HEK293T (cell line): ENCODE results near the gene LUC7L2.
"Not testable (repeated sequence)": the region's sequence is repeated elsewhere in the genome, so short reads cannot be mapped to it uniquely, and the experiment has no call there.

Experiments
- CTCF ChIA-PET: fragments of 350-600 bp; formaldehyde crosslinking; extraction: SDS; loops from one replicate; lab custom pipeline; 2021; ENCODE audit warnings: antibody characterized with exemption, inconsistent platforms; lab: Yijun Ruan, JAX
- POLR2A ChIA-PET: fragments of 350-600 bp; formaldehyde crosslinking; extraction: SDS; loops from one replicate; lab custom pipeline; 2020; ENCODE audit warnings: antibody characterized with exemption, inconsistent platforms; lab: Yijun Ruan, JAX
- DNase-seq: peaks from one replicate; pipeline ENCODE4 v3.0.0; 2012; ENCODE audit warnings: mixed read lengths; ENCODE audit errors: extremely low spot score
- ARNT ChIP-seq: fragments of 450-650 bp; IDR thresholded peaks from 2 replicates; pipeline ENCODE4 v1.6.1; 2017; ENCODE audit warnings: mild to moderate bottlenecking
- BHLHE40 ChIP-seq: fragments of 450-650 bp; IDR thresholded peaks from 2 replicates; pipeline ENCODE4 v1.6.1; 2016; ENCODE audit warnings: mild to moderate bottlenecking, moderate library complexity, borderline replicate concordance
- CTBP1 ChIP-seq: fragments of 450-650 bp; IDR thresholded peaks from 2 replicates; pipeline ENCODE4 v1.6.1; 2016; ENCODE audit warnings: borderline replicate concordance
- ELF4 ChIP-seq: fragments of 450-650 bp; IDR thresholded peaks from 2 replicates; pipeline ENCODE4 v1.6.1; 2017; ENCODE audit warnings: antibody characterized with exemption
- FOXA1 ChIP-seq: fragments of 450-650 bp; IDR thresholded peaks from 2 replicates; pipeline ENCODE4 v1.6.1; 2016; ENCODE audit warnings: mild to moderate bottlenecking
- FOXK2 ChIP-seq: fragments of 450-650 bp; IDR thresholded peaks from 2 replicates; pipeline ENCODE4 v1.6.1; 2016; ENCODE audit warnings: mild to moderate bottlenecking
- FOXM1 ChIP-seq: fragments of 450-650 bp; IDR thresholded peaks from 2 replicates; pipeline ENCODE4 v1.6.1; 2017; ENCODE audit warnings: mild to moderate bottlenecking, borderline replicate concordance
- HDGF ChIP-seq: fragments of 450-650 bp; IDR thresholded peaks from 2 replicates; pipeline ENCODE4 v1.6.1; 2017; ENCODE audit warnings: antibody characterized with exemption, borderline replicate concordance
- L3MBTL2 ChIP-seq: fragments of 450-650 bp; conservative IDR thresholded peaks from 2 replicates; pipeline ENCODE4 v1.6.1; 2016; ENCODE audit warnings: mild to moderate bottlenecking
- LEF1 ChIP-seq: fragments of 450-650 bp; IDR thresholded peaks from 2 replicates; pipeline ENCODE4 v1.6.1; 2017; ENCODE audit warnings: mild to moderate bottlenecking, borderline replicate concordance
- NFRKB ChIP-seq: fragments of 450-650 bp; IDR thresholded peaks from 2 replicates; pipeline ENCODE4 v1.6.1; 2016; ENCODE audit warnings: mild to moderate bottlenecking, moderate library complexity
- PKNOX1 ChIP-seq: fragments of 450-650 bp; IDR thresholded peaks from 2 replicates; pipeline ENCODE4 v1.6.1; 2016
- SP1 ChIP-seq: fragments of 450-650 bp; IDR thresholded peaks from 2 replicates; pipeline ENCODE4 v1.6.1; 2017
- SUZ12 ChIP-seq: fragments of 450-650 bp; IDR thresholded peaks from 2 replicates; pipeline ENCODE4 v1.6.1; 2016; ENCODE audit warnings: mild to moderate bottlenecking
- TARDBP ChIP-seq: fragments of 450-650 bp; IDR thresholded peaks from 2 replicates; pipeline ENCODE4 v1.6.1; 2016
- ZNF384 ChIP-seq: fragments of 450-650 bp; IDR thresholded peaks from 2 replicates; pipeline ENCODE4 v1.6.1; 2016

Gene LUC7L2

GRCh38 chr7:139359366-139360209 lies at the start of gene LUC7L2:
Gene LUC7L2, plus strand, starts transcription at chr7:139359894. Its CDS starts 368 bp downstream, at chr7:139360262.
- CTCF ChIA-PET: interaction anchor here (1.1 kb wide), 1 partner anchor 20 kb away, joined by 4 read pairs; no protein-coding TSS in a partner anchor
- TF ChIP-seq SP1 (peak; percentile 73; the same call in 1 of the 2 replicates), FOXM1 (peak; percentile 11; the same call in 1 of the 2 replicates), L3MBTL2 (peak; percentile 82), ARNT (no peak), FOXK2 (no peak), ELF4 (peak; percentile 77), PKNOX1 (peak; percentile 59), TARDBP (peak; percentile 33; the same call in 1 of the 2 replicates)

GRCh38 chr7:139317939-139318505 lies 41.7 kb upstream of the LUC7L2 start:
- CTCF ChIA-PET: interaction anchor here (0.6 kb wide), 1 partner anchor 22 kb away, joined by 3 read pairs; no protein-coding TSS in a partner anchor

More at GRCh38 chr7:139359366-139360209, at the start of gene LUC7L2:
- DNase-seq: peak; percentile 97
- POLR2A ChIA-PET: interaction anchor here (0.6 to 1.9 kb wide), 27 partner anchors 8 to 1340 kb away, joined by 3 to 31 read pairs (median 4); no protein-coding TSS in a partner anchor

GRCh38 chr7:139321071-139321745 lies 38.5 kb upstream of the LUC7L2 start:
- TF ChIP-seq BHLHE40 (no peak), ELF4 (no peak), CTBP1 (no peak), HDGF (no peak), SP1 (no peak), PKNOX1 (no peak), SUZ12 (no peak), L3MBTL2 (no peak), ZNF384 (no peak)
- ChIA-PET POLR2A (interaction anchor here (1.1 kb wide), 1 partner anchor 19 kb away, joined by 7 read pairs; no protein-coding TSS in a partner anchor), CTCF (interaction anchor here (0.7 to 1.4 kb wide), 5 partner anchors 8 to 113 kb away, joined by 3 to 5 read pairs (median 4); no protein-coding TSS in a partner anchor)
- DNase-seq: peak; percentile 69

More at GRCh38 chr7:139317939-139318505, 41.7 kb upstream of the LUC7L2 start:
- TF ChIP-seq FOXM1 (no peak), NFRKB (no peak), FOXA1 (no peak), HDGF (no peak), ARNT (no peak), BHLHE40 (no peak), ELF4 (no peak), L3MBTL2 (no peak), SUZ12 (no peak), TARDBP (no peak), ZNF384 (no peak), FOXK2 (no peak), CTBP1 (no peak), LEF1 (no peak)
- POLR2A ChIA-PET: interaction anchor here (1.1 kb wide), 1 partner anchor 42 kb away, joined by 3 read pairs; the partner anchor contains the start of gene LUC7L2
- DNase-seq: no peak

- POLR2A ChIA-PET, CTCF ChIA-PET, DNase-seq: not testable (repeated sequence)
Measured at GRCh38 chr7:139324709-139325108, 35.0 kb upstream of the LUC7L2 start.

GRCh38 chr7:139328375-139328774 lies 31.3 kb upstream of the LUC7L2 start:
- ChIA-PET POLR2A (interaction anchor here (0.7 to 2.1 kb wide), 2 partner anchors 11 to 31 kb away, joined by 3 to 10 read pairs; partner anchors contain the start of gene LUC7L2), CTCF (interaction anchor here (1.0 kb wide), 1 partner anchor 12 kb away, joined by 4 read pairs; no protein-coding TSS in a partner anchor)
- DNase-seq: no peak
- TF ChIP-seq TARDBP: no peak
- no peak for TF ChIP-seq LEF1
- TF ChIP-seq SUZ12: no peak
- TF ChIP-seq HDGF: no peak
- TF ChIP-seq L3MBTL2: no peak
- no peak for TF ChIP-seq FOXM1
- no peak for TF ChIP-seq NFRKB

GRCh38 chr7:139329119-139329518 lies 30.6 kb upstream of the LUC7L2 start:
- POLR2A ChIA-PET: interaction anchor here (1.1 to 2.1 kb wide), 2 partner anchors 11 to 30 kb away, joined by 4 to 10 read pairs; partner anchors contain the start of gene LUC7L2
- no peak for TF ChIP-seq SUZ12
- no peak for TF ChIP-seq NFRKB
- no peak for TF ChIP-seq FOXK2
- TF ChIP-seq FOXM1: no peak
- TF ChIP-seq ARNT: no peak
- no peak for TF ChIP-seq LEF1
- TF ChIP-seq L3MBTL2: no peak
- CTCF ChIA-PET: interaction anchor here (1.0 to 2.4 kb wide), 4 partner anchors 8 to 106 kb away, joined by 3 to 6 read pairs (median 4); no protein-coding TSS in a partner anchor
- DNase-seq: no peak
